ENCODE measurements around the gene SEL1L. TPM values are rescaled to one million over a fixed set of nuclear protein-coding genes. Genes with fewer than 3 reads are reported as not detected.

SEL1L gene
- total and polyA plus RNA-seq, 7 donors, result 15.5 to 83.4 (median 45.2) TPM

GRCh38 chr14:81509321-81509720 is 24.3 kb downstream of the SEL1L start:
- Histone ChIP-seq H3K4me1 (peaks cover 24% of the 10 kb centered on the region), H3K27me3 (ENCODE audit: insufficient read depth in 3 of 3, low read length in 2 of 3) (no peaks in the 10 kb centered on the region), H3K9me3 (no peaks in the 10 kb centered on the region), H3K27ac (no peak overlapping the region), H3K4me3 (peak overlapping the region; percentile 31), H3K36me3 (ENCODE audit: insufficient read depth in 1 of 2, low read depth in 1 of 2) (peaks cover 8 to 28% of the 10 kb centered on the region in 2 donors)
- ATAC-seq, result peak in 1 of 4 donors; percentile 47
- 65 to 73% (median 67%) methylated on average over 5 of the region's 5 CpGs for WGBS, 3 donors
- no peak for DNase-seq
- TF ChIP-seq, protein P1, sequence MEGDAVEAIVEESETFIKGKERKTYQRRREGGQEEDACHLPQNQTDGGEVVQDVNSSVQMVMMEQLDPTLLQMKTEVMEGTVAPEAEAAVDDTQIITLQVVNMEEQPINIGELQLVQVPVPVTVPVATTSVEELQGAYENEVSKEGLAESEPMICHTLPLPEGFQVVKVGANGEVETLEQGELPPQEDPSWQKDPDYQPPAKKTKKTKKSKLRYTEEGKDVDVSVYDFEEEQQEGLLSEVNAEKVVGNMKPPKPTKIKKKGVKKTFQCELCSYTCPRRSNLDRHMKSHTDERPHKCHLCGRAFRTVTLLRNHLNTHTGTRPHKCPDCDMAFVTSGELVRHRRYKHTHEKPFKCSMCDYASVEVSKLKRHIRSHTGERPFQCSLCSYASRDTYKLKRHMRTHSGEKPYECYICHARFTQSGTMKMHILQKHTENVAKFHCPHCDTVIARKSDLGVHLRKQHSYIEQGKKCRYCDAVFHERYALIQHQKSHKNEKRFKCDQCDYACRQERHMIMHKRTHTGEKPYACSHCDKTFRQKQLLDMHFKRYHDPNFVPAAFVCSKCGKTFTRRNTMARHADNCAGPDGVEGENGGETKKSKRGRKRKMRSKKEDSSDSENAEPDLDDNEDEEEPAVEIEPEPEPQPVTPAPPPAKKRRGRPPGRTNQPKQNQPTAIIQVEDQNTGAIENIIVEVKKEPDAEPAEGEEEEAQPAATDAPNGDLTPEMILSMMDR (IDR thresholded peaks at IDR 0.05), result no peak
- intact Hi-C loops (cut with DNase I), result no loop called here

DNA sequence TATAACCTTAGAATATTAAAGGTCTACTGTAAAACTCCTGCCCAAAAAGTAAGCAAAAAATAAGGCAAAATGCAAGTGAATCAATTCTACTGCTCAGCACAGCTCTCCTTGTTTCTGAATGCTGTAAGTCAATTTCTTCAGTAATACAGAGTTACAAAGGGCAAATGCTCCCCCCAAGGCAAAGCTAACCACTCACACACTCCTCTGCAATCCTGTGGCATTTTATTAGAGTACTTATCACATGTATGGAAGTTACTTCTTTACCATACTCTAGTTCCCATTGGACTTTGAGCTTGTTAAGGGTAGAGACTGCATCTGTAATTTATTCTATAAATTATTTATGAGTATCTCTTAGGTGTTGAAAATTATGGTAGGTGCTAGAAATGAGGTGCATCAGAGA is 27.2 kb downstream of the SEL1L start:
- H3K9me3 ChIP-seq, result no peaks in the 10 kb centered on the region
- H3K4me3 ChIP-seq, result no peak overlapping the region
- DNase-seq (no peak), ATAC-seq (no peak)
- H3K27ac ChIP-seq, result no peak overlapping the region
- H3K4me1 ChIP-seq, result peaks cover 24% of the 10 kb centered on the region
- no peaks in the 10 kb centered on the region for H3K27me3 ChIP-seq (ENCODE audit: insufficient read depth in 3 of 3, low read length in 2 of 3)
- TF ChIP-seq, protein P1 (IDR thresholded peaks at IDR 0.05), result no peak
- H3K36me3 ChIP-seq (ENCODE audit: insufficient read depth in 1 of 2, low read depth in 1 of 2), result peaks cover 9 to 56% of the 10 kb centered on the region in 2 donors
- intact Hi-C loops (cut with DNase I), result no loop called here

DNA sequence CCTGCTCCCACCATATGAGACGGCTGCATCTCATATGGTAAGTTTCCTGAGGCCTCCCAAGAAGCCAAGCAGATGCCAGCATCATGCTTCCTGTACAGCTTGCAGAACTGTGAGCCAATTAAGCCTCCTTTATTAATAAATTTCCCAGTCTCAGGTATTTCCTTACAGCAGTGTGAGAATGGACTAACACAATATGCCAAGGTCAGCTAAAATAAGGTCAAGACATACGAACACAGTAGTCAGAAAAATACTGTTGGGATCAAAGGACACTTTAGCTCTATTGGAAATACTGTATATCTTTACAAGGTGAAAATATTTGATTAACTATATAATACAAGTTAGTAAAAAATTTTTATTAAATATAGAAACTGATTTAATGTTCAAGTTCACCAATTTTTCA is 28.8 kb downstream of the SEL1L start:
- H3K9me3 ChIP-seq, result no peaks in the 10 kb centered on the region
- H3K4me3 ChIP-seq, result no peak overlapping the region
- peaks cover 12% of the 10 kb centered on the region for H3K4me1 ChIP-seq
- peaks cover 9 to 72% of the 10 kb centered on the region in 2 donors for H3K36me3 ChIP-seq (ENCODE audit: insufficient read depth in 1 of 2, low read depth in 1 of 2)
- TF ChIP-seq, protein P1 (IDR thresholded peaks at IDR 0.05), result no peak
- 93 to 96% (median 94%) methylated on average over 2 of the region's 2 CpGs for WGBS, 3 donors
- no peaks in the 10 kb centered on the region for H3K27me3 ChIP-seq (ENCODE audit: insufficient read depth in 3 of 3, low read length in 2 of 3)
- ATAC-seq (no peak), DNase-seq (no peak)
- no peak overlapping the region for H3K27ac ChIP-seq
- intact Hi-C loops (cut with DNase I), result no loop called here

DNA sequence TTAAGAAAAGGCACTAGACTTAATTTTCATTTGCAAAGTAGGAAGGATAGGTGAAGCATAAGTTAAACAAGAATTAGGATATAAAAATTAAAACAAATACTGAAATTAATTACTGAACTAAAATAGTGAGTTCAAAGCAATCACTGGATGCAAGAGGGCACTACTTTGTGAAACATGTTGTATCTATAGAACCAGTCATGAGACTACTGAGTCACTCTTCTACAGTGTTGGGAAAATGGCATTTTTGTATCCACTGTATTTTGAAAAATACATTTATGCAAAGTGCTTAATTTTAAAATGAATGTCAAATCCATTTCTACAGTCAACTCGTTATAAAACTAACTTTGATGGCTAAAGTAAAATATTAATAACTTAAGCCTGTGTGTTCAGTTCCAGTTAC is 47.9 kb downstream of the SEL1L start:
- Histone ChIP-seq H3K4me1 (no peaks in the 10 kb centered on the region), H3K27ac (no peak overlapping the region), H3K36me3 (ENCODE audit: insufficient read depth in 1 of 2, low read depth in 1 of 2) (peaks cover 13 to 93% of the 10 kb centered on the region in 2 donors), H3K4me3 (no peak overlapping the region), H3K9me3 (no peaks in the 10 kb centered on the region), H3K27me3 (ENCODE audit: insufficient read depth in 3 of 3, low read length in 2 of 3) (no peaks in the 10 kb centered on the region)
- ATAC-seq, result no peak
- 84 to 90% (median 90%) methylated on average over 1 of the region's 1 CpG for WGBS, 3 donors
- TF ChIP-seq, protein P1 (IDR thresholded peaks at IDR 0.05), result no peak
- DNase-seq, result no peak
- intact Hi-C loops (cut with DNase I), result no loop called here

GRCh38 chr14:81485372-81485771 is 48.3 kb downstream of the SEL1L start:
- Histone ChIP-seq H3K27ac (no peak overlapping the region), H3K4me3 (no peak overlapping the region), H3K4me1 (no peaks in the 10 kb centered on the region), H3K27me3 (ENCODE audit: insufficient read depth in 3 of 3, low read length in 2 of 3) (no peaks in the 10 kb centered on the region), H3K36me3 (ENCODE audit: insufficient read depth in 1 of 2, low read depth in 1 of 2) (peaks cover 9 to 93% of the 10 kb centered on the region in 2 donors), H3K9me3 (no peaks in the 10 kb centered on the region)
- WGBS, 3 donors, result 57 to 82% (median 70%) methylated on average over 7 of the region's 7 CpGs
- ATAC-seq, result no peak
- TF ChIP-seq, protein P1 (IDR thresholded peaks at IDR 0.05), result no peak
- DNase-seq, result no peak
- intact Hi-C loops (cut with DNase I), result no loop called here

All from psoas muscle (tissue), 8 donors.